NCI-H1417 treated with DMSO at 0.1 percent for 48 hours (cell line): Measurements from ENCODE around the gene ZNF710.

Source experiments
- DNase-seq: peaks from one replicate; lab custom pipeline; 2025; lab: John Stamatoyannopoulos, UW

The ZNF710 gene

DNA sequence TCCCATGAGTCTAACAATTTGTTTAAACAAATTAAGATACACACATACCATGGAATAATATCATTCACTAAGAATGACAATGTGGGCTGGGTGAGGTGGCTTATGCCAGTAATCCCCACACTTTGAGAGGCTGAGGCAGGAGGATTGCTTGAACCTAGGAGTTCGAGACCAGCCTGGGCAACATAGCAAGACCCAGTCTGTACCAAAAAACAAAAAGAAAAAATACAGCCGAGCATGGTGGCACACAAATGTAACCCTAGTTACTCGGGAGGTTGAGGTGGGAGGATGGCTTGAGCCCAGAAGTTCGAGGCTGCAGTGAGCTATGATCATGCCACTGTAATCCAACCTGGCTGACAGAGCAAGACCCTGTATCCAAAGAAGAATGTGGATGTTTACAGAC, 4.0 kb upstream of the ZNF710 start:
- DNase-seq = no peak

DNA sequence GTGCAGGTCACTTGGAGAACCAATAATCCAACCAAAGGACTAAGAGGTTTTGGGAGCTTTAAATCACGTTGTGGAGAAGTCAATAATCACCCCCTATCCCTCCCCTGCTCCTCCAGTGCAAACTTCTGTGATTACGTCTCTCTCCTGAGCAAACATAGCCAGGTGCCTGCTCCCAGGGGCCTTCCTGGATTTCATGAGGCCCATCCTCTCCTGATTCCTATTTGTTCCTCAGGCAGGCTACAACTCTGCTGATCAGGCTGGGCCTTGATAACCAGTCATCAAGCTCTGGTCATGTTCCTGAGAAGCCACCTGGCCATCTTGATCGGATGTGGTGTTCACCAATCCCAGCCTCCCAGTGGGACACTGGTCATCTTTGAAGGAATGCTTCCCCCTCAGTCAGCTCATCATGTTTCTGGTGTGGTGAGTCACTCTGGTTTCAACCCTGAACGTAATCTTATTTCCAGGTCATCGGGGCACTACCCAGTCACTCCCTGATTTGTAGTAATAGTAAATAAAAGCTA, 2.9 kb upstream of the ZNF710 start:
- no peak for DNase-seq

- no peak for DNase-seq
Measured at GRCh38 chr15:89998923-89999675, 2.0 kb upstream of the ZNF710 start.

GRCh38 chr15:89999676-90000185, 1.4 kb upstream of the ZNF710 start:
- DNase-seq = no peak

- DNase-seq = no peak
Measured at GRCh38 chr15:90000186-90001001, 730 bp upstream of the ZNF710 start.

- DNase-seq = peak; percentile 26
Measured at GRCh38 chr15:90001683-90002427, 731 bp downstream of the ZNF710 start.

- DNase-seq = no peak
Measured at GRCh38 chr15:90002428-90002844, 1.3 kb downstream of the ZNF710 start.

- DNase-seq = no peak
Measured at GRCh38 chr15:90003736-90004135, 2.6 kb downstream of the ZNF710 start.

GRCh38 chr15:90004252-90004651, 3.1 kb downstream of the ZNF710 start:
- DNase-seq = no peak

GRCh38 chr15:90004671-90005070, 3.5 kb downstream of the ZNF710 start:
- DNase-seq = no peak

DNA sequence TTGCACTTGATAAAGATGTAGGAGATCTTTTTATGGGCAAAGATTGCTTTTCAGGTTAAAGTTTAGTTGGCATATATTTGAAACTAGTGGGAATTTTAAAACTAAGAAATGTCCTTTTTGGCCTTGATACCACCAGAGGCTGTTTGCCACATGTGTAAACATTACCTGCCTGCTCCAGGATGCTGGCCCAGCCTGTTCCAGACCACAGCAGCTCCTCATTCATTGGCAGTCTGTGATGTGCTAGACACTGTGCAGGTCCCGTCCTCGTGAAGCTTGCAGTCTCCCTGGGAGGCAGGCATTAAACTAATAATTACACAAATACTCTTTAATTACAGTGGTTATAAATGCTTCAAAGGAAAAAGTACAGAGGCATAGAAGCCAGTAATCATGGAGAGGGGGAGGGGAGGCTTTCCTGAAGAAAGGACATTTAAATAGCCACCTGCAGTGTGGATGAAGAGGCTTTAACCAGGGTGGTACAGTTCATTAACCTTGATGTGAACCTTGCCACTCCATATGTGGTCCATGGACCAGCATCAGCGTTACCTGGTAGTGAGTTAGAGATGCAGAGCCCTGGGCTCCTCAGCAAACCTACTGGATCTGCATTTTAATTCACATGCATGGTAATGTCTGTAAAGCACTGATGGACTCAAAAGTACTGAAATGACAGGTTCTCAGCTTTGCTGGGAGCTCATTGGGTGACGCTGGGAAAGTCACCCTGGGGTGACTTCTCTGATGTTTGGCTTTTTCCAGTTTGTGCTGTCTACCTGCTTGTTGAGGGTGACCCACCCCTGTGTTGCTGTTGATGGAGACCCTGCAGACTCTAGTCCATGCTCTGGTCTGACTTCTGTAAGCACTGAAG, 5.3 kb downstream of the ZNF710 start:
- DNase-seq = peak; percentile 24

GRCh38 chr15:90007076-90007460, 5.9 kb downstream of the ZNF710 start:
- DNase-seq = no peak

DNA sequence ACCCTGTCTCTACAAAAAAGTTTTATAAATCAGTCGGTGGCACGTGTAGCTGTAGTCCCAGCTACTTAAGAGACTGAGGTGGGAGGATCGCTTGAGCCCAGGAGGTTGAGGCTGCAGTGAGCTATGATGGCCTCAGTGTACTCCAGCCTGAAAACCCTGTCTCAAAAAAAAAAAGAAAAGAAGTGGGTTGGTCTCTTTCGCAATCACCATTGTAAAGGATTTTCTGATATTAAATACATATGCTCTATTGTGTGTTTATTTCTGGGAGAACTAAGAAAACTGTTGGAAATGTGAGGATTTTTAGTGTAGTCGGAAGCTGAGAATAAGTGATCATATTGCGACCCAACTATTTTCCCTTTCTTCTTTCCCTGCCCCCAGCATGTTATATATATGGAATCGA, 7.5 kb downstream of the ZNF710 start:
- DNase-seq = no peak

DNA sequence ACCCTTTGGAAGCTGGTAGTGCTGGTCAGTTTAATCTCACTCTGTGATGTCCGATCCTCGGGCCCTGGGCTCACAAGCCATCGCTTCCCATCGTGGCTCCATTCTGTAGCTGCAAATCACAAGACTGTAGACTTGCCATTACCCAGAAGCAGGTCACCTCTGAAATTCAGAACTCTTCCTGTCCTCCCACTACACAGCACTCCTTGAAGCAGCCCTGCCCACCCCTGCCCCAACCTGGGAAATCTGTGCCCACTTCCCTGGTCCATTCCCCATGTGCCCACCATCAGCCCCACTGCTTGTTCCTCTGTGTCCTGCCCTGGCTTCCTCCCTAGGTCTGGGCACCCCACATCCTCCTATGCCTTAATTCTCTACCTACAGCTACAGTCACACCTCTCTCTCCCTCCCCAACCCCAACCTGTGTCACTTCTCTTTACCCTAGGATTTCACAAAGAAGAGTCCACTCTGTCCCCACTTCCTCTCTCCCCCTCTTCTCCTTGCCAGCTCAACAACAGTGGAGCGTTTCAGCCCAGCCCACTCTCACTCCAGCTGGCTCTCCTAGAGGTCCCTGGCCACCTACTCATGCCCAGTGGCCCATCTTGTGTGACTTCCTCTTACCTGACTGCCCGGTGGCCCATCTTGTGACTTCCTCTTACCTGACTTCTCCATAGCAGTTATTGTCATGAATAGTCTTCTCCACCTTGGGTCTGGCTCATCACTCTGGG, 8.3 kb downstream of the ZNF710 start:
- no peak for DNase-seq

DNA sequence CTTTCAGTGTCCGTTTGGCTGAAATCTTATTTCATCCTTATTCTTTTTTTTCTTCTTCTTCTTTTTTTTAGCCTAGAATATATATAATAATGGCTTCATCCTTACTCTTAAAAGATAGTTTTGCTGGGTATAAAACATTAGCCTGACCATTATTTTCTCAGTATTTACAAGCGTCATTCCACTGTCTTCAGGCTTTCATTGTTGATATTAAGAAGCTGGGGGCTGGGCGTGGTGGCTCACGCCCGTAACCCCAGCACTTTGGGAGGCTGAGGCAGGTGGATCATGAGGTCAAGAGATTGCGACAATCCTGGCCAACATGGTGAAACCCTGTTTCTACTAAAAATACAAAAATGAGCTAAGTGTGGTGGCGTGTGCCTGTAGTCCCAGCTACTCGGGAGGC, 10.6 kb downstream of the ZNF710 start:
- DNase-seq = no peak

- no peak for DNase-seq
Measured at GRCh38 chr15:90013503-90013937, 12.4 kb downstream of the ZNF710 start.

GRCh38 chr15:90015294-90015693, 14.2 kb downstream of the ZNF710 start:
- DNase-seq = no peak

DNA sequence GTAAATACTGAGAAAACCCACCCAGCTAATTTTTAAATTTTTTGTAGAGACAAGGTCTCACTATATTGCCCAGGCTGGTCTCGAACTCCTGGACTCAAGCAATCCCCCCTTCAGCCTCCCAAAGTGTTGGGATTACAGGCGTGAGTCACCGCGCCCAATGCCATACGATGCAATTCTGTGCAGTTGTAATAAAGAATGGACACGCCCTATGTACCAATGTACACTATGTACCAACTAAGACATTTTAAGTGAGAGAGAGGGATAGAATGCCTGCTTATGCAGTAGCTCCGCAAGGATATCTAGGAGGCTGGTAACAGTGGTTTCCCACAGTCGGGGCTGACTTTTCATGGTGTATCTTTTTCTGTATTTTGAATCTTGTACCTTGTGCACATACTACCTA, 14.6 kb downstream of the ZNF710 start:
- DNase-seq = no peak

- no peak for DNase-seq
Measured at GRCh38 chr15:90016721-90017120, 15.6 kb downstream of the ZNF710 start.

DNA sequence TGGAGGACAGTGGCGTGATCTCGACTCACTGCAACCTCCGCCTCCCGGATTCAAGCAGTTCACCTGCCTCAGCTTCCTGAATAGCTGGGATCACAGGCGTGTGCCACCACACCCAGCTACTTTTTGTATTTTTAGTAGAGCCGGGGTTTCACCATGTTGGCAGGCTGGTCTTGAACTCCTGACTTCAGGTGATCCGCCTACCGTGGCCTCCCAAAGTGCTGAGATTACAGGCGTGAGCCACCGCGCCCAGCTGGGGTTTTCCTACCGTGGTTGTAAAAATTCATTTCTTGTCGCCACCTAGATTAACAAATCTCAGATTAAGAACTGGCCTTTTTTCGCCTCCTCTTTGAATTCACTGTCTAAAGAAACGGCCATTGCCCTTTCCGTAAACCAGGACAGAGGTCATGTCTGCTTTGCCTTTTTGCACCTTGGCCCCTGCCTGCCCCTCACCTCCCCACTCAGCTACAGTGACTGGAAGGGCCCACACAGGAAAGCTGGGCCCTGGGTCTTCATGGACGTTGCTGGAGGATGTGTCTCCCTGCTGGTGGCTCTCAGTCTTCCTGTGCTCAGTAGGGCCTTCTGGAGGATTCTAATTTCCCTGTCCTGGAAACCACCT, 17.2 kb downstream of the ZNF710 start:
- DNase-seq = no peak
